ENCODE results near the gene RNF213.

RNF213 gene

DNA sequence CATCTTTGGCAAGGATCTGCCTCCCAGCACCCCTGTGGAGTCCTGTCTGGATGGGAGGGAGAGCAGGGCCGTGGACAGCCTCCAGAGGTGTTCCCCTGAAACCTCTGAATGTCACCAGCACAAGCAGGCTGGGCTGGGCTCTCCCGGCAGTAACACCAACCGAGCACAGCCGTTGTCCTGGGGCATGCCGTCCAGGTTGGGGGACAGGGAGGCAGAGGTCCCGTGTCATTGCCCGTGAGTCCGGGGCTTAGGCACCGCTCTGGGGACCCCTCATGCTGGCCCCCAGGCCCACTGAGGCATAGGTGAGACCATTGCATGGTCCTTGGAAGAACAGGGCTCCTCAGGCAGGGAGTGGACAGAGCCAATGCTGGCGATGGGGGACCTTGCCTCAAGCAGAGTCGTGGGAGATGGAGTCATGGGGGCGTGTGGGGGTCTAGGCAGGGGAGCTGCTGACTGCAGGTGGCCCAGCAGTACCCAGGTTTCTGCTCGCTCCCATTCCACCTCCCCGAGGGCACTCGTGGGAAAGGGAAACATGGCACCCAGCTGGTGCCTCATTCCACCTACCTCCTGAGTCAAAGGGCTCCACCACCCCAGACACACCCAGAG lies 171.8 kb downstream of the RNF213 start:
- H3K27ac ChIP-seq (ENCODE audit: low read depth in 2 of 2, low read length in 2 of 2) = no peak overlapping the region
- H3K4me1 ChIP-seq (ENCODE audit: control insufficient read depth in 2 of 2, insufficient read depth in 2 of 2, low read length in 2 of 2) = no peaks in the 10 kb centered on the region
- H3K4me3 ChIP-seq (ENCODE audit: low read length in 2 of 2) = no peak overlapping the region
- H3K9me3 ChIP-seq (ENCODE audit: control insufficient read depth in 2 of 2, low read length in 2 of 2) = no peaks in the 10 kb centered on the region
- no peaks in the 10 kb centered on the region for H3K36me3 ChIP-seq (ENCODE audit: control insufficient read depth in 2 of 2, insufficient read depth in 2 of 2, low read length in 2 of 2)
- no peaks in the 10 kb centered on the region for H3K27me3 ChIP-seq (ENCODE audit: control insufficient read depth in 2 of 2, insufficient read depth in 2 of 2, low read length in 2 of 2)
- H3K9ac ChIP-seq (ENCODE audit: low read depth in 1 of 2, low read length in 2 of 2) = no peak overlapping the region

DNA sequence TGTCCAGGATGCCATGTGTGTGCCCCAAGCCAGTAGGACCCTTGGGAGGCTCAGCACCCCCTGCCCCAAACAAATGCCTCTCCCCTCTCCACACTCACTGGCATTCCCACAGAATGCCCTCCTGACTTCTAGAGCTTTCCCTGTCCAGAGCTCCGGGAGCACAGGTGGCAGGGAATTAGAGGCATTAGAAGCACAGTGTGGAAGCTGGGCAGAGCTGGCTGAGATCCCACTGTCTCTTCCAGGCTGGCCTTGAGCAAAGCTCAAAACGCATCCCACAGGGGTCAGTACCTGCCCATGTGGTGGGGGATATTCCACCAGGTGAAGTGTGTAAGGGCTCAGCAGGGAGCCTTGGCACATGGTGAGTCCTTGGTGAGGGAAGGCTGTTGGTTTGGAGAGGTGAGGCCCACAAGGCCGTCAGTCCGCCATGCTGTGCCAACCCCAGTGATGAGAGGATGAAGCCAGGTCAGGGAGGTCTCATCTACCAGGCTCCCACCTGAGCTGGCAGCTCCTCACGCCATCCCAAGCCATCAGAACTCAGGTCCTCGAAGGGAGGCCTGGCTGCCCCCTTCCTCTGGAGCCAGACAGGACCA lies 172.4 kb downstream of the RNF213 start:
- Histone ChIP-seq H3K27ac (ENCODE audit: low read depth in 2 of 2, low read length in 2 of 2) (no peak overlapping the region), H3K4me3 (ENCODE audit: low read length in 2 of 2) (no peak overlapping the region), H3K9ac (ENCODE audit: low read depth in 1 of 2, low read length in 2 of 2) (no peak overlapping the region), H3K36me3 (ENCODE audit: control insufficient read depth in 2 of 2, insufficient read depth in 2 of 2, low read length in 2 of 2) (no peaks in the 10 kb centered on the region), H3K9me3 (ENCODE audit: control insufficient read depth in 2 of 2, low read length in 2 of 2) (no peaks in the 10 kb centered on the region), H3K4me1 (ENCODE audit: control insufficient read depth in 2 of 2, insufficient read depth in 2 of 2, low read length in 2 of 2) (no peaks in the 10 kb centered on the region), H3K27me3 (ENCODE audit: control insufficient read depth in 2 of 2, insufficient read depth in 2 of 2, low read length in 2 of 2) (no peaks in the 10 kb centered on the region)

DNA sequence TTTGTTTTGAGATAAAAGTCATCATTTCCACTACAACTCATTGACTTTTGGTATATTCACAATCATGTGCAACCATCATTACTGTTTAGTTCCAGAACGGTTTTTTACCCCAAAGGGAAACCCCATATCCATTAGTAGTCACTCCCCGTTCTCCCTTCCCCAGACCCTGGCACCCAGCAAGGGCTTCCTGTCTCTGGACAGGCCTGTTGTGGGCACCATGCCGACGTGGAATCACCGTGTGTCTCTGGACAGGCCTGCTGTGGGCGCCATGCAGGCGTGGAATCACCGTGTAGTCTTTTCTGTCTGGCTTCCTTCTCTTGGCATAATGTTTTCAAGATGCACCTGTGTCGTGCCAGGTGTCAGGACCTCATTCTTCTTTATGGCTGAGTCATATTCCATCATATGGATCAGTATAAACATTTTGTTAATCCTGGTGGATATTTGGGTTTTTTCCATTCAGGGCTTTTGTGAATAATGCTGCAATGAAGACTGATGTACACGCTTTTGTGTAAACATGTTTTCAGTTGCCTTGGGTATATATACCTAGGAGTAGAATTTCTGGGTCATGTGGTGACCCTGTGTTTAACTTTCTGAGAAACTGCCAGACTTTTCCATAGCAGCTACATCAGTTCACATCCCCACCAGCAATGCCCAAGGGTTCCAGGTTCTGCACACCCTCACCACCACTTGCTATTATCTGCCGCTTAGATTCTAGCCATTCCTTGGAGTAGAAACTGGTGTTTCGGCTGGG lies 173.4 kb downstream of the RNF213 start:
- Histone ChIP-seq H3K9me3 (ENCODE audit: control insufficient read depth in 2 of 2, low read length in 2 of 2) (no peaks in the 10 kb centered on the region), H3K4me1 (ENCODE audit: control insufficient read depth in 2 of 2, insufficient read depth in 2 of 2, low read length in 2 of 2) (no peaks in the 10 kb centered on the region), H3K36me3 (ENCODE audit: control insufficient read depth in 2 of 2, insufficient read depth in 2 of 2, low read length in 2 of 2) (no peaks in the 10 kb centered on the region), H3K27me3 (ENCODE audit: control insufficient read depth in 2 of 2, insufficient read depth in 2 of 2, low read length in 2 of 2) (no peaks in the 10 kb centered on the region), H3K4me3 (ENCODE audit: low read length in 2 of 2) (no peak overlapping the region), H3K9ac (ENCODE audit: low read depth in 1 of 2, low read length in 2 of 2) (no peak overlapping the region), H3K27ac (ENCODE audit: low read depth in 2 of 2, low read length in 2 of 2) (no peak overlapping the region)

DNA sequence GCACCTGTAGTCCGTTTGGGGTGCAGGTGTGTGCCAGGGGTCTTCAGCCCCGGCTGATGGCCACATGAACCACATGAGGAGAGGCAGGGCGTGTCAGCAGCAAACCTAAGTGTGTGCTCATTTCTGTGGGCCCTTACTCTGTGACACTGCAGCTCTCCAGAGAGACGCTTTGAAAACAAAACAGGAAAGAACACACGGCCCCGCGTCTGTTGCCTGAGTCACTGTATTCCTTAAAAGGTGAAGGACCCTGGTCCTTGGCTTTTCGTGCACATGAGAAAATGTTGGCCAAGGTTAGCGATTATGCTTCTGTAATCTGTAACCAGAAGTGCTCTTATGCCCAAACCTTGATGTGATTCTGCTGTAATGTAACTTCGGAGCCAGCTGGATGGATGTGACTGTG lies 176.9 kb downstream of the RNF213 start:
- Histone ChIP-seq H3K4me3 (ENCODE audit: low read length in 2 of 2) (no peak overlapping the region), H3K27ac (ENCODE audit: low read depth in 2 of 2, low read length in 2 of 2) (no peak overlapping the region), H3K4me1 (ENCODE audit: control insufficient read depth in 2 of 2, insufficient read depth in 2 of 2, low read length in 2 of 2) (no peaks in the 10 kb centered on the region), H3K9ac (ENCODE audit: low read depth in 1 of 2, low read length in 2 of 2) (no peak overlapping the region), H3K9me3 (ENCODE audit: control insufficient read depth in 2 of 2, low read length in 2 of 2) (no peaks in the 10 kb centered on the region), H3K27me3 (ENCODE audit: control insufficient read depth in 2 of 2, insufficient read depth in 2 of 2, low read length in 2 of 2) (no peaks in the 10 kb centered on the region), H3K36me3 (ENCODE audit: control insufficient read depth in 2 of 2, insufficient read depth in 2 of 2, low read length in 2 of 2) (no peaks in the 10 kb centered on the region)

DNA sequence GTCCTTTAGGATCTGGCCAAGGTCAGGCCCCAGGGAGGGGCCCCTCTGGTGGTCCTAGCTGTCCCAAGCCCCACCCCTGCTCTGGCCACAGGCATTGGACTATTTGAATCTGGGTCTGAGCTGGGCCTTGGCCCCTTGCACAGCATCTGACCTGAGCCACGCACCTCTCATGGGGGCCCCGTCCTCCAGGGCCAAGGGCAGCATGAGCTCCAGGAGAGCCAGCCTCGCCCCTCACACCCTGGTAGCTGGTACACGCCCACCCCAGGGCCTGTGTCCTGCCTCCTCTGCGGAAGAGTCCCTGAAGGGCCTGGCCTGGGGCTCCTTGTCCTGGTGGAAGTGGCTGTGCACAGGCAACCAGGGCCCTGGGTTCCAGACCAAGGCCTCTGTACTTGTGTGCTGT lies 178.2 kb downstream of the RNF213 start:
- Histone ChIP-seq H3K27me3 (ENCODE audit: control insufficient read depth in 2 of 2, insufficient read depth in 2 of 2, low read length in 2 of 2) (no peaks in the 10 kb centered on the region), H3K36me3 (ENCODE audit: control insufficient read depth in 2 of 2, insufficient read depth in 2 of 2, low read length in 2 of 2) (no peaks in the 10 kb centered on the region), H3K4me3 (ENCODE audit: low read length in 2 of 2) (no peak overlapping the region), H3K9me3 (ENCODE audit: control insufficient read depth in 2 of 2, low read length in 2 of 2) (no peaks in the 10 kb centered on the region), H3K4me1 (ENCODE audit: control insufficient read depth in 2 of 2, insufficient read depth in 2 of 2, low read length in 2 of 2) (no peaks in the 10 kb centered on the region), H3K9ac (ENCODE audit: low read depth in 1 of 2, low read length in 2 of 2) (no peak overlapping the region), H3K27ac (ENCODE audit: low read depth in 2 of 2, low read length in 2 of 2) (no peak overlapping the region)

DNA sequence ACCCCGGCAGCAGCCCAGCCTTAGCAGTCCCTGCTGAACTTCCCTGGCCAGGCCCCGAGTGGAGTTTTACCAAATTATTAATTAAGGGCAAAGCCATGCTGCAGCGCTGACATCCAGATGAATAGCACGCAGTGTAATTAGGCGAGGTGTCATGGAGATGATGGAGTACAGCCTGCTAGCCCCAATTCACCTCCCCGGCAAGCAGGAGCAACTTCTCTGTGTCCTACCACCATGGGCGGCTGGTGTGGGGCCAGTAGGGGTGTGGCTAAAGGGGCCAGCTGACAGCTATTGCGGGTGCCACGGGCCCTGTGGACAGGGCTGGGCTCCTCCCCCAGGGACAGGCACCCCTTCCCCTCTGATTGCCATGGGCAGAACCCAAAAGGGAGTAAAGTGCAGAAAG lies 178.8 kb downstream of the RNF213 start:
- H3K9me3 ChIP-seq (ENCODE audit: control insufficient read depth in 2 of 2, low read length in 2 of 2) = no peaks in the 10 kb centered on the region
- no peaks in the 10 kb centered on the region for H3K27me3 ChIP-seq (ENCODE audit: control insufficient read depth in 2 of 2, insufficient read depth in 2 of 2, low read length in 2 of 2)
- H3K36me3 ChIP-seq (ENCODE audit: control insufficient read depth in 2 of 2, insufficient read depth in 2 of 2, low read length in 2 of 2) = no peaks in the 10 kb centered on the region
- H3K4me3 ChIP-seq (ENCODE audit: low read length in 2 of 2) = no peak overlapping the region
- no peak overlapping the region for H3K27ac ChIP-seq (ENCODE audit: low read depth in 2 of 2, low read length in 2 of 2)
- H3K9ac ChIP-seq (ENCODE audit: low read depth in 1 of 2, low read length in 2 of 2) = no peak overlapping the region
- H3K4me1 ChIP-seq (ENCODE audit: control insufficient read depth in 2 of 2, insufficient read depth in 2 of 2, low read length in 2 of 2) = no peaks in the 10 kb centered on the region

DNA sequence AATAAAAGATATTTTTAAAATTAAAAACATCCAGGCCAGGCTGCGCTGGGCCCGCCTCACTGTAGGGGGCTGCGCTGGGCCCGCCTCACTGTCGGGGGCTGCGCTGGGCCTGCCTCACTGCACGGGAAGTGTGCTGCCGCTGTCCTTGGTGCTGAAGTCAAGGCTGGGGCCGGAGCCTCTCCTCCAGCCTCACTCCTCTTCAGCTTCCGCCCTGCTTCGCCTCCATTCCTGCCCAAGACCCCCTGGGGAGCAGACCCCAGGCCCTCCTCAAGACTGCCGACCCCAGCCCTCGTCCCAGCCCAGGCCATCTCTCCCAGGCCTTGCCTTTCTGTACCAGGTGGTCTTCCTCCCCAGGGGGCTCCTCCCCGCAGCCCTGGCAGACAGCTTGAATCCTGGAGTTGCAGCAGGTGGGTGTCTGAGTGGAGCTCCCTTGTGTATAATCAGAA lies 180.5 kb downstream of the RNF213 start:
- Histone ChIP-seq H3K27ac (ENCODE audit: low read depth in 2 of 2, low read length in 2 of 2) (no peak overlapping the region), H3K9me3 (ENCODE audit: control insufficient read depth in 2 of 2, low read length in 2 of 2) (no peaks in the 10 kb centered on the region), H3K9ac (ENCODE audit: low read depth in 1 of 2, low read length in 2 of 2) (no peak overlapping the region), H3K4me1 (ENCODE audit: control insufficient read depth in 2 of 2, insufficient read depth in 2 of 2, low read length in 2 of 2) (no peaks in the 10 kb centered on the region), H3K4me3 (ENCODE audit: low read length in 2 of 2) (no peak overlapping the region), H3K27me3 (ENCODE audit: control insufficient read depth in 2 of 2, insufficient read depth in 2 of 2, low read length in 2 of 2) (no peaks in the 10 kb centered on the region), H3K36me3 (ENCODE audit: control insufficient read depth in 2 of 2, insufficient read depth in 2 of 2, low read length in 2 of 2) (no peaks in the 10 kb centered on the region)

DNA sequence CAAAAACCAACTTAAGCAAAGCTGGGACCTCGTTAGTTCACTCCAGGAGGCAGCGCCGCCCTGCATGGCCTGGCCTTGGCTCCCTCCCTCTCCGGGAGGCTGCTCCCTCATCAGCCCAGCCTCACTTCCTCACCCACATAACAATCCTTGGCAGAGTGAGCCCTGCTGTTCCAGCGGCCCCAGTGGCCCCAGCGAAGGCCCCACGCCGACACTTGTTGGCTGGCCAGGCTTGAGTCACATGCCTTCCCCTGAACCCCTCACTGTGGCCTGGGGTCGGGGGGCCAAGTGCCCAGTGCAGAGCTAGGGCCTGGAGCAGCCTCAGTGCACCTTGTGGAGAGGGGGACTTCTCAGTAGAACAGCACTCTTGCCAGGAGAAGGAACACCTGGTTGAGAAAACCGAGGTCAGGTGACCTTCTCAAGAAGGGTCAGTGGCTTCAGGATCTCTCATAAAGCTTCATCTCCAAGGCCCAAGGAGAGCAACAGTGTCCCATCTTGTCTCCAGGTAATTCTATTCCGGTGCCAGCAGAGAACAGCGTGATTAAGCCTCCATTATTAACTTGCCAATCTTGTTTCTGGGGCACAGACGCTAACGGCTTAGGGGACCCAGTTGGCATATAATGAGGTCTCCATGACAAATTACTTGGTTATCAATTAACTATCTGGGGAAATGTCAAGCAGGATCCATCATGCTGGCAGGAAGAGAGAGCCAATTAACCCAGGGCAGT lies 181.1 kb downstream of the RNF213 start:
- no peaks in the 10 kb centered on the region for H3K9me3 ChIP-seq (ENCODE audit: control insufficient read depth in 2 of 2, low read length in 2 of 2)
- H3K4me3 ChIP-seq (ENCODE audit: low read length in 2 of 2) = no peak overlapping the region
- no peaks in the 10 kb centered on the region for H3K4me1 ChIP-seq (ENCODE audit: control insufficient read depth in 2 of 2, insufficient read depth in 2 of 2, low read length in 2 of 2)
- H3K9ac ChIP-seq (ENCODE audit: low read depth in 1 of 2, low read length in 2 of 2) = no peak overlapping the region
- no peaks in the 10 kb centered on the region for H3K27me3 ChIP-seq (ENCODE audit: control insufficient read depth in 2 of 2, insufficient read depth in 2 of 2, low read length in 2 of 2)
- no peaks in the 10 kb centered on the region for H3K36me3 ChIP-seq (ENCODE audit: control insufficient read depth in 2 of 2, insufficient read depth in 2 of 2, low read length in 2 of 2)
- no peak overlapping the region for H3K27ac ChIP-seq (ENCODE audit: low read depth in 2 of 2, low read length in 2 of 2)

DNA sequence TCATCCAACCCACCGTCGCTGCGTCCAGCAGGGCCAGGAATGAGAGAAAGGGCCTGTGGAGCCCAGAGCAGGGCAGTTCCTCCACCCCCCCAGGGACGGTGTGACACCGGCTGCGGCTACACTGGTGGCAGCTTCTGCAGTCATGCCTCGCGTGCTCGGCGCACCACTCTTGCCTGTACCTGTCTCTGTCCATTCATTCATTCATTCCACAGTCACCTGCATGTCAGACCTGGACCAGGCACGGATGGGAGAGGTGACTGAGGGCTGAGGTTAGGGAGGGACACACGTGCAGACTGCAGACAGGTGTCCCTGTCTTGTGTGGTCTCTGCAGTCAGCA lies 181.6 kb downstream of the RNF213 start:
- H3K4me3 ChIP-seq (ENCODE audit: low read length in 2 of 2) = no peak overlapping the region
- no peak overlapping the region for H3K9ac ChIP-seq (ENCODE audit: low read depth in 1 of 2, low read length in 2 of 2)
- no peaks in the 10 kb centered on the region for H3K9me3 ChIP-seq (ENCODE audit: control insufficient read depth in 2 of 2, low read length in 2 of 2)
- no peaks in the 10 kb centered on the region for H3K27me3 ChIP-seq (ENCODE audit: control insufficient read depth in 2 of 2, insufficient read depth in 2 of 2, low read length in 2 of 2)
- H3K36me3 ChIP-seq (ENCODE audit: control insufficient read depth in 2 of 2, insufficient read depth in 2 of 2, low read length in 2 of 2) = no peaks in the 10 kb centered on the region
- H3K4me1 ChIP-seq (ENCODE audit: control insufficient read depth in 2 of 2, insufficient read depth in 2 of 2, low read length in 2 of 2) = no peaks in the 10 kb centered on the region
- no peak overlapping the region for H3K27ac ChIP-seq (ENCODE audit: low read depth in 2 of 2, low read length in 2 of 2)

DNA sequence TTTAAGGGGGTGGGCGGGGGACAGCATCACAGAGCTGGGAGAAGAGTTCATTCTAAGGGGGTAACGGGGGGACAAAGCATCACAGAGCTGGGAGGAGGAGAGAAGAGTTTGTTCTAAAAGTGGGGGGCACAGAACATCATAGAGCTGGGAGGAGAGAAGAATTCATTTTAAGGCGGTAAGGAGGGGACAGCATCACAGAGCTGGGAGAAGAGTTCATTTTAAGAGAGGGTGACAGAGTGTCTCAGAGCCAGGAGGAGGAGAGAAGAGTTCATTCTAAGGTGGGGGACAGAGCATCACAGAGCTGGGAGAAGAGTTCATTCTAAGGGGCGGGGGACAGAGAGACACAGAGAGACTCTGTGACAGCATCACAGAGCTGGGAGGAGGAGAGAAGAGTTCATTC lies 182.1 kb downstream of the RNF213 start:
- no peak overlapping the region for H3K27ac ChIP-seq (ENCODE audit: low read depth in 2 of 2, low read length in 2 of 2)
- H3K9me3 ChIP-seq (ENCODE audit: control insufficient read depth in 2 of 2, low read length in 2 of 2) = no peaks in the 10 kb centered on the region
- no peak overlapping the region for H3K4me3 ChIP-seq (ENCODE audit: low read length in 2 of 2)
- no peaks in the 10 kb centered on the region for H3K36me3 ChIP-seq (ENCODE audit: control insufficient read depth in 2 of 2, insufficient read depth in 2 of 2, low read length in 2 of 2)
- no peak overlapping the region for H3K9ac ChIP-seq (ENCODE audit: low read depth in 1 of 2, low read length in 2 of 2)
- no peaks in the 10 kb centered on the region for H3K4me1 ChIP-seq (ENCODE audit: control insufficient read depth in 2 of 2, insufficient read depth in 2 of 2, low read length in 2 of 2)
- no peaks in the 10 kb centered on the region for H3K27me3 ChIP-seq (ENCODE audit: control insufficient read depth in 2 of 2, insufficient read depth in 2 of 2, low read length in 2 of 2)
